ENCODE measurements around the gene RNF169. TPM values are rescaled to one million over a fixed set of nuclear protein-coding genes. Genes with fewer than 3 reads are reported as not detected.

Gene RNF169
- total RNA-seq, 1 donor from 2014 or later = 11.7 TPM

DNA sequence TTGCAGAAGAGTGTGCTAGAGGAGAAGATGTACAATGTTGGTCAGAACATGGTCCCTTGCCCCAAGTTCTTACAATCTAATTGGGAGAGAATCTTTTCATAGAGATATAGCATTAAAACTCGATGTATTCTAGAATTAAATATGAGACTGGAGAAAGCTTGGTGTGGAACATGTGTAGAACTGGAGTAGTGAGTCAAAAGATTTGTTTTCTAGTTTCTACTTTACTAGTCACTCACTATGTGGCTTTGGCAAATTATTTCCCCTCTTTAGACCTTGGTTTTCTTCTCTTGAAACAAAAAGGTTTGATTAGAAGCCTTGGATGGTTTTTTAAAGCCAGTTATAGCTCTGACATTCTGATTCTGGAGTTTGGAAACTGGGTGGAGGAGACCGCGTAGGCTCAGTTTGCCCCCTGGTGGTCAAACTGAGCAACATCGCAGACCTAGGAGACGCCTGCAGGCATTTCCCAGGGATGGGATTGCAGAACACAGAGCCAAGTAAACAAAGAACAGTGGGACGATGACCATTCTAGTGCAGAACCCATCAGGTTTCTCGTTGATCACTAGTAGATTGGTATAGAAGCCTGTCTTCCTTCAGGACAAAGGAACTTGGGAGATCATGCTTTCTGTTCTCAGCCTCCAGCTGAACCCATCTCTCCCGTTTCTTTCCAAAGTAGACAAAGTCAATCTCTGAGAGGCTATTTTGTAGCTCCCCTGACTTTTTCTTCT is 8.9 kb upstream of the RNF169 start:
- TF ChIP-seq, protein P1, sequence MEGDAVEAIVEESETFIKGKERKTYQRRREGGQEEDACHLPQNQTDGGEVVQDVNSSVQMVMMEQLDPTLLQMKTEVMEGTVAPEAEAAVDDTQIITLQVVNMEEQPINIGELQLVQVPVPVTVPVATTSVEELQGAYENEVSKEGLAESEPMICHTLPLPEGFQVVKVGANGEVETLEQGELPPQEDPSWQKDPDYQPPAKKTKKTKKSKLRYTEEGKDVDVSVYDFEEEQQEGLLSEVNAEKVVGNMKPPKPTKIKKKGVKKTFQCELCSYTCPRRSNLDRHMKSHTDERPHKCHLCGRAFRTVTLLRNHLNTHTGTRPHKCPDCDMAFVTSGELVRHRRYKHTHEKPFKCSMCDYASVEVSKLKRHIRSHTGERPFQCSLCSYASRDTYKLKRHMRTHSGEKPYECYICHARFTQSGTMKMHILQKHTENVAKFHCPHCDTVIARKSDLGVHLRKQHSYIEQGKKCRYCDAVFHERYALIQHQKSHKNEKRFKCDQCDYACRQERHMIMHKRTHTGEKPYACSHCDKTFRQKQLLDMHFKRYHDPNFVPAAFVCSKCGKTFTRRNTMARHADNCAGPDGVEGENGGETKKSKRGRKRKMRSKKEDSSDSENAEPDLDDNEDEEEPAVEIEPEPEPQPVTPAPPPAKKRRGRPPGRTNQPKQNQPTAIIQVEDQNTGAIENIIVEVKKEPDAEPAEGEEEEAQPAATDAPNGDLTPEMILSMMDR (conservative IDR thresholded peaks at IDR 0.05; ENCODE audit: low read depth, low read length) = peak; percentile 96
- no peak for DNase-seq (ENCODE audit: low read depth)

DNA sequence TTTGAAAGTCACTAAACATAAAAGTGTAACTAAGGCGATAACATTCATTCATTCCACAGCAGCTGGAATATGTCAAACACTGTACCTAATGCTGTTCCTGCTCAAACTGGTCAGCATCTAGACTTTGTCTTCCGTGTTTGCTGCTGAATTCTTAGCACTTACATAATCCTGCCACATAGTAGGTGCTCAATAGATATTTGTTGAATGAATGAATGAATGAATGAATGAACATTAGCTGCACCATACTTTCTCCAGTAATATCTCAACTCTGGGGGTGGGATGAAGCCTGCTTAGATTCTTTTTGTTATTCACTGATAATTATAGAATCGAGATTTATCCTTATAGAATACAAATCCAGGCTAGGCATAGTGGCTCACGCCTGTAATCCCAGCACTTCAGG is 6.6 kb upstream of the RNF169 start:
- H3K4me3 ChIP-seq (ENCODE audit: low read depth, low read length) = no peak overlapping the region
- TF ChIP-seq, protein P1 (conservative IDR thresholded peaks at IDR 0.05; ENCODE audit: low read depth, low read length) = no peak
- DNase-seq (ENCODE audit: low read depth) = no peak

More for the DNA sequence above, 8.9 kb upstream of the RNF169 start:
- no peak overlapping the region for H3K4me3 ChIP-seq (ENCODE audit: low read depth, low read length)

DNA sequence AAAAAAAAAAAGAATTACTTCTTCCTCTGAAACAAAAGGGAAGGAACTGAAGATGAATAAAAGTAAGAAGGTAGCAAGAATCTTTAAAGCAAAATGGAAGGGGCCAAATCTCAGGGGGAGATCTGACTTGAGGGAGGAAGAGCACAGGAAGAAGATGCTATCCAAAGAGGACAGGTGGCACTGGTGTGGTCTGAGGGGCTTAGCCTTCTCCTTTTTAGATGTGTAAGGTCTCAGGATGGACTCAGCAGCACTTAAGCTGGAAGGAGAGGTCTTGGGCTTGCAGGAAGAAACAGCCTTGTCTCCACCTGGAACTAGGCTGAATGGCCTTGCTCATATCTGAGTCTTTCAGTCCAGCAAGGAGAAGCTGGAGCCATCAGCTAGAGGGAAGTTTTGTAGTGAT is 5.0 kb upstream of the RNF169 start:
- no peak overlapping the region for H3K4me3 ChIP-seq (ENCODE audit: low read depth, low read length)
- no peak for DNase-seq (ENCODE audit: low read depth)
- TF ChIP-seq, protein P1 (conservative IDR thresholded peaks at IDR 0.05; ENCODE audit: low read depth, low read length) = no peak

DNA sequence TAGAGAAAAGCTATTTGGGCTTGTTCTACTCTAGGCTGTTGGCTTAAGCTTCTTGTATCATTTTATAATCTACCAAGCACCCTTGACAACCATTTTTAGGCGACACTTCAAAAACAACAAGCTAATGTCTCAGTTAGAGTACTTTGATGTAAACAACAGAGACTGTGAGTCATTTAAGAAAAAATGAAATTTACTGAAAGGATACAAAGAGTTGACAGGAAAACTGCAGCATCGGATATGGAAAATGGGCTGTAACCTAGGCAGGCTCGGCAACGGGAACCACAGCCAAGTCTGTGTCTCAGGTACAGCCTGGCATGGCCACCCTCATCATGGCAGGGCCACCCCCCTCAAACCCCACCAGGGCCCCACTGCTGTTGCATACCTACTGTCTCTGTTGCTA is 4.4 kb upstream of the RNF169 start:
- TF ChIP-seq, protein P1 (conservative IDR thresholded peaks at IDR 0.05; ENCODE audit: low read depth, low read length) = no peak
- DNase-seq (ENCODE audit: low read depth) = no peak
- H3K4me3 ChIP-seq (ENCODE audit: low read depth, low read length) = no peak overlapping the region

DNA sequence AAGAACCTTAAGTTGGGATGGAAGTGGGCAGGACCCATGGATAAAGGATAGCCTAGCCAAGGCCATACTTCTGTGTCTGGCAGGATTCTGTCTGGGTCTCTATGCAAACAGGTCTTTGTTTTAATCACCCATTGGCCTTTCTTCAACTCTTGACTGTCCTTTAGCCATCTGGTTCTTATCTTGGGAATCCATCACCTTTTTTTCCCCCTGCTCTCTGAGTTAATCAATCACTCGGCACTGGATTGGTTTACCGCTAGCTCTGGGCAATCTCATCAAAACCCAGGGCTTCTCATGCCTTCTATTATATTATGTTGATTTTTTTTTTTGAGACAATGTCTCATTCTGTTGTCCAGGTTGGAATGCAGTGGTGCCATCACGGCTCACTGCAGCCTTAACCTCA is 1.8 kb upstream of the RNF169 start:
- TF ChIP-seq, protein P1 (conservative IDR thresholded peaks at IDR 0.05; ENCODE audit: low read depth, low read length) = no peak
- no peak for DNase-seq (ENCODE audit: low read depth)
- H3K4me3 ChIP-seq (ENCODE audit: low read depth, low read length) = no peak overlapping the region

DNA sequence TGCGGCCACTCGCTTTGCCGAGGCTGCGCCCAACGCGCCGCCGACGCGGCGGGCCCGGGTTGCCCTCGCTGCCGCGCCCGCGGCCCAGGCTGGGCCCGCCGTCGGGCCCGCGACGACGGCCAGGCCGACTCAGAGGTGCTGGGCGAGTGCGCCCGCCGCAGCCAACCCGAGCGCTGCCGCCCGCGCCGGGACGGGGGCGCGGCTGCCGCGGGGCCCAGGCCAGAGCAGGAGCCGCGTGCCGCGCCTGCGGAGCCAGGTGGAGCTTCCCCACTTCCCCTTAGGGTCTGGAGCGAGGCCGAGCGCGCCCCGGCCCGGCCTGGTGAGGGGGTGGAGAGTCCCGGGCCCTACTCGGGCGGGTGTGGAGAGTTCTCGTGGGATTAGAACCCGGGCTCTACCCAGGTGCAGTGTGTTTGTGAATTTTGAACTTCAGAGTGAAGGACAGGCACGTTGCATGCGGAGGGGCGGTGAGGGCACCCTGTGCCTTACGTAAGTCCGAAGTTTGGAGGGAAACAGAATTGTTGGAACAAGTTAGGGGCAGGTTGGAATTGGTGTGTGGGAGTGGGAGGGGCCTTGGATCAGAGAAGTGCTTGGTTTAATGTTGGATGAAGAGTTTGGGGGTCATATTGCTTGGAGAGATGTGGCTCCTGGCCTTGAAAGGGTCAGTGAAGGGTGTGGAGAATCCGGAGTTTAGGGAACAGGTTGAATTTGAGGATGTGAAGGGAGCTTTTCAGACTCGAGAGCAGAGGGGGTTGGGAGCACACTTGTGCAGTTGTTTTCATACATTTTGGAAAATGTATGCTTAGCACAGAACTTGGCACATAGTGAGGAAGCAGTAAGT is 697 bp downstream of the RNF169 start:
- peak overlapping the region; percentile 76 for H3K4me3 ChIP-seq (ENCODE audit: low read depth, low read length)
- TF ChIP-seq, protein P1 (conservative IDR thresholded peaks at IDR 0.05; ENCODE audit: low read depth, low read length) = no peak
- DNase-seq (ENCODE audit: low read depth) = no peak
